HS-27A (cell line): ENCODE measurements around the gene ENDOV.

ENCODE experiments used
- DNase-seq: peaks from one replicate; pipeline ENCODE4 v3.0.0-alpha.2; 2012; ENCODE audit warnings: low read depth, missing footprints

Gene ENDOV

GRCh38 chr17:80468242-80468641, 53.3 kb downstream of the ENDOV start:
- no peak for DNase-seq

GRCh38 chr17:80468781-80469493, 54.0 kb downstream of the ENDOV start:
- DNase-seq = no peak

GRCh38 chr17:80469667-80470066, 54.7 kb downstream of the ENDOV start:
- DNase-seq = no peak

GRCh38 chr17:80470603-80471002, 55.6 kb downstream of the ENDOV start:
- no peak for DNase-seq

- DNase-seq = no peak
These were observed 57.0 kb downstream of the ENDOV start for GRCh38 chr17:80471922-80472321.

GRCh38 chr17:80472996-80473395, 58.0 kb downstream of the ENDOV start:
- no peak for DNase-seq

- no peak for DNase-seq
These were observed 58.7 kb downstream of the ENDOV start for GRCh38 chr17:80473701-80474100.

GRCh38 chr17:80474231-80474960, 59.4 kb downstream of the ENDOV start:
- DNase-seq = no peak

- DNase-seq = no peak
These were observed 60.3 kb downstream of the ENDOV start for GRCh38 chr17:80474961-80475909.

GRCh38 chr17:80475910-80476876, 61.2 kb downstream of the ENDOV start, which contains the start of gene NPTX1:
Gene NPTX1 (minus strand): TSS chr17:80476607. CDS start chr17:80476446, 161 bp downstream.
- DNase-seq = no peak

GRCh38 chr17:80476877-80477646, 62.1 kb downstream of the ENDOV start:
- no peak for DNase-seq

GRCh38 chr17:80477647-80478478, 62.9 kb downstream of the ENDOV start:
- DNase-seq = no peak

- no peak for DNase-seq
These were observed 63.7 kb downstream of the ENDOV start for GRCh38 chr17:80478487-80479245.

- DNase-seq = no peak
These were observed 64.2 kb downstream of the ENDOV start for GRCh38 chr17:80479246-80479566.

GRCh38 chr17:80480248-80480647, 65.3 kb downstream of the ENDOV start:
- DNase-seq = no peak

GRCh38 chr17:80481284-80482057, 66.5 kb downstream of the ENDOV start:
- no peak for DNase-seq

- DNase-seq = no peak
These were observed 67.0 kb downstream of the ENDOV start for GRCh38 chr17:80482058-80482318.

GRCh38 chr17:80482555-80483308, 67.8 kb downstream of the ENDOV start:
- DNase-seq = no peak
